ENCODE results near the gene PEX5L.

The PEX5L gene

GRCh38 chr3:179750720-179751328 is 285.9 kb downstream of the PEX5L start:
- H3K4me3 ChIP-seq (ENCODE audit: low read length): no peak overlapping the region
- TF ChIP-seq ZNF274 (IDR thresholded peaks at IDR 0.05; ENCODE audit: low read depth, low read length): no peak

DNA sequence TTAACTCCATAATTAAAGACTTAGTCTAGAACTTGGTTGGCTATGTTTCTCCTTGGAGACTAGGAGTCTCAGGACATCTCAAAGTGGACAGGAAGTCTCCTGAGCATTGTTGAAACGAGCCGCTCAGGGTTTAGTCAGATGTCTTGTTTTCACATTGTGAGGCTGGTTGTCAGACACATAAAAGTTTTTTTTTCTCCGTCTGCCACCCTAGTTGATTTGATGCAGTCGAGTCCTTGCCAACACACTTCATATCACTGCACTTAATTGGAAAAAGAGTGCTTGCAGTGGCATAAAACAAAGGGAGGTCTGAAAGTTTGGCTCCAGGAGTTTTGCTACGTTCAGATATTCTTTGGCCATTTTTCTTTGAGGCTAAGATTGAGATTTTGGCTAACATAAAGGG is 291.0 kb downstream of the PEX5L start:
- H3K4me3 ChIP-seq (ENCODE audit: low read length): no peak overlapping the region
- no peak for TF ChIP-seq ZNF274 (IDR thresholded peaks at IDR 0.05; ENCODE audit: low read depth, low read length)

- no peak for TF ChIP-seq ZNF274 (IDR thresholded peaks at IDR 0.05; ENCODE audit: low read depth, low read length)
- H3K4me3 ChIP-seq (ENCODE audit: low read length): no peak overlapping the region
Measured at GRCh38 chr3:179745079-179745478, 291.7 kb downstream of the PEX5L start.
